Measurements from ENCODE around the gene SFSWAP. TPM values are rescaled to one million over a fixed set of nuclear protein-coding genes. Genes with fewer than 3 reads are reported as not detected.

The SFSWAP gene
- total RNA-seq, 1 experiment from 2014 or later = 76.3 TPM

GRCh38 chr12:131698286-131698685, 12.6 kb upstream of the SFSWAP start:
- Mint-ChIP-seq H3K36me3 (no peaks in the 10 kb centered on the region), H3K27me3 (ENCODE audit: low read depth) (peaks cover 3% of the 10 kb centered on the region; the same call in 1 of the 2 replicates), H3K4me1 (no peaks in the 10 kb centered on the region), H3K9me3 (peaks cover 2% of the 10 kb centered on the region), H3K4me3 (no peak overlapping the region), H3K27ac (no peak overlapping the region)
- DNase-seq (ENCODE audit: low spot score) (no peak), ATAC-seq (no peak)
- POLR2A ChIA-PET = no interaction called here
- TF ChIP-seq ZNF532 (CRISPR knock-in tag; IDR thresholded peaks at IDR 0.05; ENCODE audit: borderline replicate concordance) (no peak), ZNF423 (CRISPR knock-in tag; IDR thresholded peaks at IDR 0.05) (no peak), PRDM15 (CRISPR knock-in tag; IDR thresholded peaks at IDR 0.05) (no peak), ATF2 (CRISPR knock-in tag; IDR thresholded peaks at IDR 0.05; ENCODE audit: borderline replicate concordance, low read depth) (no peak), SP1 (CRISPR knock-in tag; conservative IDR thresholded peaks at IDR 0.05) (no peak), NR2C2 (CRISPR knock-in tag; IDR thresholded peaks at IDR 0.05) (no peak), TP53 (CRISPR knock-in tag; IDR thresholded peaks at IDR 0.05) (no peak), SMAD4 (CRISPR knock-in tag; IDR thresholded peaks at IDR 0.05) (no peak)
- TF ChIP-seq, protein P1, sequence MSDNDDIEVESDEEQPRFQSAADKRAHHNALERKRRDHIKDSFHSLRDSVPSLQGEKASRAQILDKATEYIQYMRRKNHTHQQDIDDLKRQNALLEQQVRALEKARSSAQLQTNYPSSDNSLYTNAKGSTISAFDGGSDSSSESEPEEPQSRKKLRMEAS (CRISPR knock-in tag; IDR thresholded peaks at IDR 0.05) = no peak
- TF ChIP-seq, protein P2, sequence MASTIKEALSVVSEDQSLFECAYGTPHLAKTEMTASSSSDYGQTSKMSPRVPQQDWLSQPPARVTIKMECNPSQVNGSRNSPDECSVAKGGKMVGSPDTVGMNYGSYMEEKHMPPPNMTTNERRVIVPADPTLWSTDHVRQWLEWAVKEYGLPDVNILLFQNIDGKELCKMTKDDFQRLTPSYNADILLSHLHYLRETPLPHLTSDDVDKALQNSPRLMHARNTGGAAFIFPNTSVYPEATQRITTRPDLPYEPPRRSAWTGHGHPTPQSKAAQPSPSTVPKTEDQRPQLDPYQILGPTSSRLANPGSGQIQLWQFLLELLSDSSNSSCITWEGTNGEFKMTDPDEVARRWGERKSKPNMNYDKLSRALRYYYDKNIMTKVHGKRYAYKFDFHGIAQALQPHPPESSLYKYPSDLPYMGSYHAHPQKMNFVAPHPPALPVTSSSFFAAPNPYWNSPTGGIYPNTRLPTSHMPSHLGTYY (CRISPR knock-in tag; IDR thresholded peaks at IDR 0.05) = no peak
- CTCF ChIA-PET = no interaction called here

DNA sequence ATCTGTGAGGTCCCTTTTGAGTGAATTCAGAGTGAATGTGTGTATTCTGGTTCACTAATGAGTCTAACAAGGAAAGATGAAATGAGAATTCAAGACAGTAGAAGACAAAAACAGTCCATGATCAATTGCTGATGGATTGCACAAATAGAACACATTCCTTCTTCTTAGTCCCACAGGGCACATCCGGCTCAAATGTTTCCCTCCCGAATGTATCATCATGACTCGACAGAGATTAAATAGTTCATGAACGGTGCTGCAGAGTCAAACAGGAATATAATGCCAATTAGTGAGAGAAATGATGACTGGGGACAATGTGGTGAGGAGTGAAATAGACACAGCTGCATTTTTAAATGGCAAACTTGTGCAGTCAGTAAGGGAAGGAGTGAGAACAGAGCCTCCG, 11.5 kb upstream of the SFSWAP start:
- no peak for ATAC-seq
- Mint-ChIP-seq H3K36me3 (no peaks in the 10 kb centered on the region; the same call in 1 of the 2 replicates), H3K4me1 (no peaks in the 10 kb centered on the region), H3K27me3 (ENCODE audit: low read depth) (peaks cover 7% of the 10 kb centered on the region; the same call in 1 of the 2 replicates), H3K4me3 (no peak overlapping the region), H3K27ac (no peak overlapping the region), H3K9me3 (peaks cover 10% of the 10 kb centered on the region)
- DNase-seq (ENCODE audit: low spot score) = no peak
- ChIA-PET POLR2A (no interaction called here), CTCF (no interaction called here)
- TF ChIP-seq USF1 (CRISPR knock-in tag; IDR thresholded peaks at IDR 0.05) (no peak), PRRX2 (CRISPR knock-in tag; IDR thresholded peaks at IDR 0.05) (no peak), MYBL2 (CRISPR knock-in tag; IDR thresholded peaks at IDR 0.05) (no peak), ZNF423 (CRISPR knock-in tag; IDR thresholded peaks at IDR 0.05) (no peak), IRF1 (CRISPR knock-in tag; IDR thresholded peaks at IDR 0.05) (no peak), ZNF416 (CRISPR knock-in tag; IDR thresholded peaks at IDR 0.05) (no peak), NR1H2 (CRISPR knock-in tag; IDR thresholded peaks at IDR 0.05) (no peak), CBFB (CRISPR knock-in tag; IDR thresholded peaks at IDR 0.05; ENCODE audit: low read depth) (no peak), ESRRA (CRISPR knock-in tag; IDR thresholded peaks at IDR 0.05; ENCODE audit: borderline replicate concordance) (no peak), ZNF263 (CRISPR knock-in tag; IDR thresholded peaks at IDR 0.05; ENCODE audit: low read depth) (no peak), JAZF1 (CRISPR knock-in tag; IDR thresholded peaks at IDR 0.05) (no peak), GABPB1 (CRISPR knock-in tag; IDR thresholded peaks at IDR 0.05) (no peak), ATF1 (CRISPR knock-in tag; IDR thresholded peaks at IDR 0.05) (no peak), SOX15 (CRISPR knock-in tag; IDR thresholded peaks at IDR 0.05) (no peak), JUN (CRISPR knock-in tag; IDR thresholded peaks at IDR 0.05) (no peak)
- TF ChIP-seq, protein P1 (CRISPR knock-in tag; IDR thresholded peaks at IDR 0.05) = no peak
